Mesenchymal stem cell (in vitro differentiated cells and primary cell): ENCODE measurements around the gene ORMDL3.
A peak's percentile ranks its signal among the peaks of the same experiment; 100 is the strongest.
"Not testable (repeated sequence)": the region's sequence is repeated elsewhere in the genome, so short reads cannot be mapped to it uniquely, and the experiment has no call there.

ENCODE experiments used
- DNase-seq: peaks from one replicate; pipeline ENCODE4 v3.0.0-alpha.2; 2013
- H2AFZ ChIP-seq: one replicate; pipeline ENCODE4 v1.6.1; 2013; ENCODE audit warnings: low read depth, mild to moderate bottlenecking, control low read depth, inconsistent platforms, low read length, moderate library complexity
- H2AK5ac ChIP-seq: 2 replicates; pipeline ENCODE4 v1.6.1; 2013; ENCODE audit warnings: low read length, moderate library complexity, mild to moderate bottlenecking, inconsistent platforms; ENCODE audit not compliant: severe bottlenecking
- H2BK120ac ChIP-seq: one replicate; pipeline ENCODE4 v1.6.1; 2013; ENCODE audit warnings: low read depth, mild to moderate bottlenecking, inconsistent platforms, low read length, moderate library complexity
- H2BK12ac ChIP-seq, 2 experiments: one replicate each; pipeline ENCODE4 v1.6.1; 2013; ENCODE audit warnings: inconsistent platforms in 2 of 2, low read length in 2 of 2, mild to moderate bottlenecking in 2 of 2, moderate library complexity in 2 of 2, control low read depth in 1 of 2
- H2BK15ac ChIP-seq: one replicate; pipeline ENCODE4 v1.6.1; 2013; ENCODE audit warnings: mild to moderate bottlenecking, low read depth, inconsistent platforms; ENCODE audit not compliant: poor library complexity, severe bottlenecking
- H2BK5ac ChIP-seq: 2 replicates; pipeline ENCODE4 v1.6.1; 2013; ENCODE audit warnings: low read depth, mild to moderate bottlenecking, low read length, control low read depth, inconsistent platforms; ENCODE audit not compliant: poor library complexity, severe bottlenecking
- H3K14ac ChIP-seq, 2 experiments: one replicate each; pipeline ENCODE4 v1.6.1; 2013; ENCODE audit warnings: inconsistent platforms in 2 of 2, low read length in 2 of 2, control low read depth in 1 of 2, mild to moderate bottlenecking in 1 of 2, moderate library complexity in 1 of 2
- H3K18ac ChIP-seq, 2 experiments: one replicate each; pipeline ENCODE4 v1.6.1; 2013; ENCODE audit warnings: inconsistent platforms in 2 of 2, low read length in 2 of 2, control low read depth in 1 of 2, low read depth in 1 of 2, mild to moderate bottlenecking in 1 of 2
- H3K23ac ChIP-seq, 2 experiments: one replicate each; pipeline ENCODE4 v1.6.1; 2013; ENCODE audit warnings: inconsistent platforms in 2 of 2, low read length in 2 of 2, mild to moderate bottlenecking in 2 of 2, moderate library complexity in 2 of 2, control low read depth in 1 of 2
- H3K27ac ChIP-seq: 2 replicates; pipeline ENCODE4 v1.5.1; 2013; ENCODE audit warnings: mild to moderate bottlenecking, moderate library complexity, low read length, control low read depth, inconsistent platforms; ENCODE audit not compliant: poor library complexity, severe bottlenecking
- H3K27me3 ChIP-seq, 2 experiments: 2 replicates each; pipeline versions ENCODE4 v1.6.1 to v1.7.0; 2013; ENCODE audit warnings: low read length in 2 of 2, mild to moderate bottlenecking in 2 of 2, moderate library complexity in 2 of 2, control low read depth in 1 of 2, inconsistent platforms in 1 of 2; ENCODE audit not compliant: control insufficient read depth in 1 of 2, insufficient read depth in 1 of 2
- H3K36me3 ChIP-seq, 2 experiments: 2 replicates each; pipeline versions ENCODE4 v1.6.1 to v1.7.0; 2013; ENCODE audit warnings: low read length in 2 of 2, control low read depth in 1 of 2, inconsistent platforms in 1 of 2, low read depth in 1 of 2, mild to moderate bottlenecking in 1 of 2; ENCODE audit not compliant: insufficient read depth in 2 of 2, control insufficient read depth in 1 of 2
- H3K4ac ChIP-seq, 2 experiments: one replicate each; pipeline ENCODE4 v1.6.1; 2013; ENCODE audit warnings: inconsistent platforms in 2 of 2, low read length in 2 of 2, mild to moderate bottlenecking in 2 of 2, moderate library complexity in 2 of 2, control low read depth in 1 of 2, low read depth in 1 of 2
- H3K4me1 ChIP-seq: 2 replicates; pipeline ENCODE4 v1.6.1; 2013; ENCODE audit warnings: low read depth, low read length, control low read depth; ENCODE audit not compliant: control insufficient read depth, insufficient read depth
- H3K4me2 ChIP-seq: 2 replicates; pipeline ENCODE4 v1.6.1; 2013; ENCODE audit warnings: low read length, mild to moderate bottlenecking, inconsistent platforms; ENCODE audit not compliant: poor library complexity, severe bottlenecking
- H3K4me3 ChIP-seq, 2 experiments: 2 replicates each; pipeline versions ENCODE4 v1.5.1 to v1.7.0; 2013; ENCODE audit warnings: low read length in 2 of 2, mild to moderate bottlenecking in 2 of 2, control low read depth in 1 of 2, low read depth in 1 of 2; ENCODE audit not compliant: insufficient read depth in 1 of 2
- H3K79me1 ChIP-seq: replicated peaks from 2 replicates; pipeline ENCODE4 v1.6.1; 2013; ENCODE audit warnings: mild to moderate bottlenecking, control low read depth, low read length, inconsistent platforms; ENCODE audit not compliant: poor library complexity, severe bottlenecking
- H3K9ac ChIP-seq: 2 replicates; pipeline ENCODE4 v1.7.0; 2013; ENCODE audit warnings: mild to moderate bottlenecking, low read length, moderate library complexity
- H3K9me3 ChIP-seq: 2 replicates; pipeline ENCODE4 v1.7.0; 2013; ENCODE audit warnings: mild to moderate bottlenecking, low read length; ENCODE audit not compliant: control insufficient read depth
- H4K8ac ChIP-seq: one replicate; pipeline ENCODE4 v1.6.1; 2013; ENCODE audit warnings: inconsistent platforms, mild to moderate bottlenecking, low read length, moderate library complexity
- H4K91ac ChIP-seq: one replicate; pipeline ENCODE4 v1.6.1; 2013; ENCODE audit warnings: mild to moderate bottlenecking, low read length, inconsistent platforms
- WGBS: methylation state at CpG from one replicate; pipeline ENCODE4 v1.1.7; 2013; ENCODE audit warnings: mixed read lengths; 5-methylcytosine and 5-hydroxymethylcytosine counted together

ORMDL3 gene

DNA sequence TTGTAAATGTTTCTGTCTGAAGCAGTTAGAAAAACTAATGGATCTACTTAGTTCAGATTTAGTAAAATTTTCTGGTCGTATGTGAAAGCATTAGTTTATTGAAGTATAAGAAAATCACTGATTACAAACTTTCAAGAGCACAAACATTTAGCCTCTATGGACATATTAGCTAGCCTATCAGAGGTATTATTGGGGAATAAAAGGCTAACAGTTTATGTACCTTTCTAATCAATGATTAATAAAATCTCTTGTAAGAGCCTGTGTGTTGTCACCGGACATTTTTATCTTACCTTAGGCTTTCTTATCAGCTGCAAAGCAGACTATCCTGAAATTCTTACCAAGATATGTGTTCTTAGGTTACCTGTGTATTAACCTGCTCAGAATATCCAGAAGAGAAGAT lies 38.2 kb downstream of the ORMDL3 start:
- no peak overlapping the region for H2BK120ac ChIP-seq
- H3K36me3 ChIP-seq: no peaks in the 10 kb centered on the region
- no CpG with 5 or more reads among the region's 2 CpGs for WGBS
- no peak overlapping the region for H3K4me3 ChIP-seq
- peaks cover 15 to 68% of the 10 kb centered on the region in 2 experiments for H3K27me3 ChIP-seq
- no peak overlapping the region for H3K18ac ChIP-seq
- H4K8ac ChIP-seq: no peak overlapping the region
- H3K4me1 ChIP-seq: no peaks in the 10 kb centered on the region
- no peaks in the 10 kb centered on the region for H3K79me1 ChIP-seq
- no peak overlapping the region for H2BK15ac ChIP-seq
- H3K4me2 ChIP-seq: no peak overlapping the region
- no peak overlapping the region for H3K4ac ChIP-seq
- no peak overlapping the region for H3K9ac ChIP-seq
- H3K23ac ChIP-seq: no peak overlapping the region
- no peak overlapping the region for H2BK12ac ChIP-seq
- H3K9me3 ChIP-seq: no peaks in the 10 kb centered on the region
- H4K91ac ChIP-seq: no peak overlapping the region
- no peak overlapping the region for H2BK5ac ChIP-seq
- no peak overlapping the region for H3K27ac ChIP-seq
- no peak overlapping the region for H2AFZ ChIP-seq
- no peak overlapping the region for H2AK5ac ChIP-seq
- H3K14ac ChIP-seq: no peak overlapping the region
- DNase-seq: no peak

GRCh38 chr17:39887078-39887477 lies 40.3 kb downstream of the ORMDL3 start:
- Histone ChIP-seq H3K79me1 (no peaks in the 10 kb centered on the region), H3K18ac (no peak overlapping the region), H3K23ac (no peak overlapping the region), H3K36me3 (no peaks in the 10 kb centered on the region), H2BK5ac (no peak overlapping the region), H3K4me1 (no peaks in the 10 kb centered on the region), H3K14ac (no peak overlapping the region), H2BK120ac (no peak overlapping the region), H3K4me3 (no peak overlapping the region), H3K27me3 (peaks cover 6 to 50% of the 10 kb centered on the region in 2 experiments), H3K9ac (no peak overlapping the region), H3K4ac (no peak overlapping the region), H4K91ac (no peak overlapping the region), H3K9me3 (no peaks in the 10 kb centered on the region), H2BK12ac (no peak overlapping the region), H2AFZ (no peak overlapping the region), H3K4me2 (no peak overlapping the region), H4K8ac (no peak overlapping the region), H2AK5ac (no peak overlapping the region), H2BK15ac (no peak overlapping the region), H3K27ac (no peak overlapping the region)
- DNase-seq: no peak

DNA sequence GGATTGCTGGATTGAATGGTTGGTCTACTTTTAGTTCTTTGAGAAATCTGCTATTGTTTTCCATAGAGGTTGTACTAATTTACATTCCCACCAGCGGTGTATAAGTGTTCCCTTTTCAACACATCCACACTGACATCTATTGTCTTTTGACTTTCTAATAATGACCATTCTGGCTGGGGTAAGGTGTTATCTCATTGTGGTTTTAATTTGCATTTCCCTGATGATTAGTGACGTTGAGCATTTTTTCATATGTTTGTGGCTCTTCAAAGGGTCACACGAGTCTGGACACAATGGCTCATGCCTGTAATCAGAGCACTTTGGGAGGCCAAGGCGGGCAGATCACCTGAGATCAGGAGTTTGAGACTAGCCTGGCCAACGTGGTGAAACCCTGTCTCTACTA lies 41.3 kb downstream of the ORMDL3 start:
- peaks cover 6 to 43% of the 10 kb centered on the region in 2 experiments for H3K27me3 ChIP-seq
- not testable (repeated sequence) for H3K4me1 ChIP-seq, H3K36me3 ChIP-seq, H3K4me2 ChIP-seq, H2BK120ac ChIP-seq, H3K4me3 ChIP-seq, H3K4ac ChIP-seq, H3K23ac ChIP-seq, H3K18ac ChIP-seq, H3K79me1 ChIP-seq, H2BK15ac ChIP-seq, H4K8ac ChIP-seq, H3K9me3 ChIP-seq, H2BK12ac ChIP-seq, H3K9ac ChIP-seq, H3K14ac ChIP-seq, H3K27ac ChIP-seq, H2AK5ac ChIP-seq, H2BK5ac ChIP-seq, H4K91ac ChIP-seq, H2AFZ ChIP-seq, DNase-seq
- WGBS: 58% methylated on average over 4 of the region's 5 CpGs

GRCh38 chr17:39872751-39873150 lies 54.6 kb downstream of the ORMDL3 start:
- WGBS: no CpG with 5 or more reads among the region's 2 CpGs
- Histone ChIP-seq H3K9ac (no peak overlapping the region), H3K4me2 (no peak overlapping the region), H4K8ac (no peak overlapping the region), H2BK5ac (no peak overlapping the region), H2BK12ac (no peak overlapping the region), H2AK5ac (no peak overlapping the region), H3K4ac (no peak overlapping the region), H2BK120ac (no peak overlapping the region), H2AFZ (no peak overlapping the region), H3K18ac (no peak overlapping the region), H3K9me3 (no peaks in the 10 kb centered on the region), H3K4me1 (no peaks in the 10 kb centered on the region), H3K79me1 (no peaks in the 10 kb centered on the region), H3K27ac (no peak overlapping the region), H4K91ac (no peak overlapping the region), H2BK15ac (no peak overlapping the region), H3K14ac (no peak overlapping the region), H3K36me3 (no peaks in the 10 kb centered on the region), H3K27me3 (peaks cover 0 to 35% of the 10 kb centered on the region in 2 experiments), H3K23ac (no peak overlapping the region), H3K4me3 (no peak overlapping the region)
- peak; percentile 28 for DNase-seq
